Measurements from ENCODE around the gene DET1. TPM values are rescaled to one million over a fixed set of nuclear protein-coding genes. Genes with fewer than 3 reads are reported as not detected.

The DET1 gene
- total and polyA plus RNA-seq, 2 of the 13 experiments (the other 11 are each of a cell fraction or from before 2014, with no cell fraction given): 2.2 to 4.2 TPM

GRCh38 chr15:88467073-88467934 lies 79.2 kb downstream of the DET1 start, which contains the start of the genes MRPL46 and MRPS11 (continued):
- TF ChIP-seq ARID5B (CRISPR knock-in tag; IDR thresholded peaks at IDR 0.05) (peak; percentile 21), KLF16 (CRISPR knock-in tag; IDR thresholded peaks at IDR 0.05) (peak in 1 of 2 experiments; percentile 32; a peak in 1 of 4 replicates), ZNF367 (CRISPR knock-in tag; IDR thresholded peaks at IDR 0.05; ENCODE audit: borderline replicate concordance) (peak; percentile 61; the same call in 1 of the 2 replicates), HDAC1 (CRISPR knock-in tag; IDR thresholded peaks at IDR 0.05) (peak; percentile 92), SYNCRIP (IDR thresholded peaks at IDR 0.05; ENCODE audit: insufficient read depth, low read depth, low read length) (no peak), MTA1 (CRISPR knock-in tag; IDR thresholded peaks at IDR 0.05; ENCODE audit: borderline replicate concordance) (peak; percentile 73; the same call in 1 of the 2 replicates), ZNF800 (CRISPR knock-in tag; IDR thresholded peaks at IDR 0.05) (peak; percentile 33; the same call in 1 of the 2 replicates), ZNF563 (CRISPR knock-in tag; IDR thresholded peaks at IDR 0.05) (no peak), HOXD1 (CRISPR knock-in tag; IDR thresholded peaks at IDR 0.05) (peak; percentile 26; the same call in 1 of the 2 replicates), POGZ (CRISPR knock-in tag; IDR thresholded peaks at IDR 0.05) (peak; percentile 67), PHF5A (CRISPR knock-in tag; IDR thresholded peaks at IDR 0.05; ENCODE audit: low read depth, unreplicated experiment) (no peak), ZNF607 (CRISPR knock-in tag; IDR thresholded peaks at IDR 0.05; ENCODE audit: borderline replicate concordance) (0 out of 2 replicates have a peak, but pooled peaks have one; percentile 23), ZNF777 (CRISPR knock-in tag; IDR thresholded peaks at IDR 0.05) (peak; percentile 42; the same call in 1 of the 2 replicates), ZNF280B (CRISPR knock-in tag; IDR thresholded peaks at IDR 0.05; ENCODE audit: borderline replicate concordance) (no peak), ZNF543 (CRISPR knock-in tag; IDR thresholded peaks at IDR 0.05) (peak; percentile 69; the same call in 1 of the 2 replicates), ZFX (CRISPR knock-in tag; IDR thresholded peaks at IDR 0.05; ENCODE audit: low read depth) (peak; percentile 81), ZNF749 (CRISPR knock-in tag; IDR thresholded peaks at IDR 0.05; ENCODE audit: borderline replicate concordance) (peak; percentile 26; the same call in 1 of the 2 replicates), THYN1 (CRISPR knock-in tag; IDR thresholded peaks at IDR 0.05; ENCODE audit: borderline replicate concordance, low read depth) (no peak), NONO (IDR thresholded peaks at IDR 0.05) (no peak), NONO (CRISPR knock-in tag; conservative IDR thresholded peaks at IDR 0.05) (peak; percentile 59; the same call in 1 of the 2 replicates), CHD4 (IDR thresholded peaks at IDR 0.05; ENCODE audit: borderline replicate concordance, low read length) (no peak)
